Stimulated activated CD8-positive, alpha-beta memory T cell treated with anti-CD3 and anti-CD28 coated beads, Interleukin-12 subunit alpha, Interleukin-12 subunit beta, amount 100 ng/mL, for 1 hour (primary cell): ENCODE results near the gene CFAP53.
"Not testable (repeated sequence)": the region's sequence is repeated elsewhere in the genome, so short reads cannot be mapped to it uniquely, and the experiment has no call there.

Experiments used
- DNase-seq: peaks from one replicate; pipeline ENCODE4 v3.0.0-alpha.2; 2020; ENCODE audit warnings: low read depth

The CFAP53 gene

DNA sequence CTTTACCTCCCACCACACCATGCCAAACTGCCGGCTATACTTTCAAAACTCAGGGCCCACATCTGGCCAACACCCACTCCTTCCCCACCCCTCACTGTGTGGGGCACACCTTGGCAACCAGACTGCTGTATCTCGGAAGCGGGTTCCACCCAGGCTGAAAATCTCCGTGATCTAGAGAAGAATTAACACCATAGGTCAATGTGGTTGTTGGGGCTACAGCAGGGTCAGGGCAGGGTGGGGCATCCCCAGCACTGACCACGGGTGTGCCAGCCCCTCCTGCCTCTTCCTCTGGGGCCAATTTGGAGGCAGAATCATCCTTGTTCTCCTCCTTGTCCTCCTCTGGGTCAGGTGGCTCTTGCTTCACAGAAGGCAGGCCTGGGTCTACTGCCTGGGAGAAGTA lies 6.3 kb upstream of the CFAP53 start:
- no peak for DNase-seq

DNA sequence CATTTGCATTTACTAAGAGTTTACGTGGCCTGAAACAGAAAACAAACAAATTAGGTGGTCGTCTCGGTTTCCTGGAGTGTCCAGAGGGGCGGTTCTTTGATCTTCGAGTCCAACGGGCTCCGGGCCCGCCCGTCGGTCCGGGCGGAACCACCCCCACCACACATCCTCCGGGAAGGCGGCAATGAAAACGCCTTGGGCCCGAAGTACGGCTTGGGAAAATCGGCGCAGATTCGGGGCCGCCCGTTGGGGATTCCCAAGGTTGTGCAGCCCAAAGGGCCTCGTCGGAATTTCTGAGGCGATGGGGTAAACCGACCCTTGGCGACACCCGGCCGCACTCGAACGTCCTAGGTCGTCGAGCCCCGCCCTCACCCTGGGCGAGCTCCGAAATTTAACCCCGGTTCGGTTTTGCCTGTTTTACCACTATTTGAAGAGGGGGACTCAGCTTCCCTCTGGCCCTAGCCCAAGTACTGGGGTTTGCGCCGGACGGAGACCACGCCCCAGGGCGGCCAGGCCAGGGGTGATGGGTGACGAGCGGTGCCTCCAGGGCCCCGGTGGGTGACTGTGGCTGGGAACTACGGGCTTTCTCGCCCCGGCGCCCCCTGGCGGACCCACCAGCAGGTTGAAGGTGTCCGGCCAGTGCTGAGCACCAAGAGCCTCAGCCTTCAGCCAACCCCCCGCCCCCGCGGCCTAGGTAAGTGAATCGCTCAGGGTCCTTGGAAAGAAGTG lies 1.9 kb upstream of the CFAP53 start:
- DNase-seq = peak; percentile 65

DNA sequence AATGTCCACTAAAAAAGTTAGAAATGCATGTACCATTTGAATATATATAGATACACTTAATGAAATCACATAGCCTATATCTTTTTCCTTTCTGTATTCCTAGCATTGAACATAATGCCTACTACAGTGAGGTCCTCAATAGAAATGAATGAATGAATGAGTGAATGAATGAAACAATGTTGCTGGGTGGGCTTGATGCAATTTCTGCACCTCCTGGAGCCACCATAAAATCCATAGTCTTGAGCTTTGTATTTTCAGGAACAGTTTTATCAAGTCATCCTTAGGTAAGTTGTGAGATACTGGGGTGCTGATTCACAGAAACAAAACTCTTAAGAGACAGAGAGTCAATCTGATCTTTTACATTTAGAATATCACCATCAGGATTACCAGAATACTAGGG lies 3.3 kb downstream of the CFAP53 start:
- DNase-seq = no peak

DNA sequence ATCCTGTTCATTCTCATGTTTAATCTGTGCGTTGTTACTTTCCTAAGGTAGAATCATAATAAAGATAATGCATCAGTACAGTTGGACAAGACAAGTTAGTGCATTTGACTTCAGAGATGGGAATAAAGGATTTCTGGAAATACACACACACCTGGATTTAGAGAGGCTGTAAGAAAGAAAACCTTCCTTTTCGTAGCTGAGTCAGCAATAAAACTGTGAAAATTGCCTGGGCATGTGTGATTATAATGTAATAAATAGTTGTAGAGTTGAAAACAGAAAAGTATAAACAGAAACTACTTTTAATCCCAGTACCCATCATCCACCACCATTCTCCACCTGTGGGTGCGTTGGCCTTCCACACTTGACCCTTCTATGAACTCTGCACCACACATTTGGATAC lies 15.4 kb downstream of the CFAP53 start:
- no peak for DNase-seq

DNA sequence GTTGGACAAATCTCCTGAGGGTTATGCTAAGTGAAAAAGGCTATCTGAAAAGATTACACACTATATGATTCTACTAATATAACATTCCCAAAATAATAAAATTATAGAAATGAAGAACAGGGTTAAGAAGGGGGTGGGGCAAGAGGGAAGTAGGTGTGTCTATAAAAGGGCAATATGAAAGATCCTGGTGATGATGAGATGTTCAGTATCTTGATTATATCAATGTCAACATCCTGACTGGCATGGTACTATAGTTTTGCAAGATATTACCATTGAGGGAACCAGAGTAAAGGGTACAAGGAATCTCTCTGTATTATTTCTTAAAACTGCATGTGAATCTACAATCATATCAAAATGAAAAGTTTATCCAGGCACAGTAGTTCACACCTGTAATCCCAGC lies 16.7 kb downstream of the CFAP53 start:
- DNase-seq = no peak

DNA sequence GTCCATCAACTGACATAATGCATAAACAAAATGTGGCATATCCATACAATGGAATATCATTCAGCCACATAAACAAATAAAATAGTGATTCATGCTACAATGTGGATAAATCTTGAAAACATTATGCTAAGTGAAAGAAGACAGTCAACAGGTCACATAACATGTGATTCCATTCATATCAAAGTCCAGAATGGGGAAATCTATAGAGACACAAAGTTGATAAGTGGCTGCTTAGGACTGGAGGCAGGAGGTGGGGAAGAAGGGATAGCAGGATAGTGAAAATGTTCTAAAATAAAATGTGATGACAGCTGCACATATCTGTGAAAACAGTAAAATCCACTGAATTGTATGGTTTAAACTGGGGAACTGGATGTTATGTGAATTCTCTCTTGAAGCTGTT lies 18.7 kb downstream of the CFAP53 start:
- no peak for DNase-seq

DNA sequence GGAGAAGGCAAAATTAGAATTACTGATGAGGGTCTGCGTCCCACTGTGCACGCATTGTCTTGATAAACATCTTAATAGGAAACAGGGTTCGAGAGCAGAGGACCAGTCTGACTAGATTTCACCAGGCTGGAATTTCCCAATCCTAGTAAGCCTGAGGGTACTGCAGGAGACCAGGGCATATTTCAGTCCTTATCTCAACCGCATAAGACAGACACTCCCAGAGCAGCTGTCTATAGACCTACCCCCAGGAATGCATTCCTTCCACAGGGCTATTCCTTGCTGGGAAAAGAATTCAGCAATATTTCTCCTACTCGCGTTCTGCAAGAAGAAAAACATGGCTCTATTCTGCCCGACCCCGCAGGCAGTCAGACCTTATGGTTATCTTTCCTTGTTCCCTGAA lies 24.5 kb downstream of the CFAP53 start:
- DNase-seq = not testable (repeated sequence)

DNA sequence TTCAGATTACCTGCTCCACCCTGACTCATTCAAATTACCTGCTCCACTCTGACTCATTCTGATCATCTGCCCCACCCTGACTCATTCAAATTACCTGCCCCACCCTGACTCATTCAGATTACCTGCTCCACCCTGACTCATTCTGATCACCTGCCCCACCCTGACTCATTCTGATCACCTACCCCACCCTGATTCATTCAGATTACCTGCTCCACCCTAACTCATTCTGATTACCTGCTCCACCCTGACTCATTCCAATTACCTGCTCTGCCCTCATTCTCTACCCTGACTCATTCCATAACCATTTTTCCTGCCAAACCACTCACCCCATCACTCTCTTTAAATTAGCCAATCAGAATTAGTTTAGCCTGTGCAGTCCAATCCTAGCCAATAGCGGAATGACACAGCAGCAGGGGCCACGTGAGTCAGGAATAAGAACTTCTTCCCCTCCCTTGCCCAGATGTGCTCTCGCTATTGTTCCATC lies 26.2 kb downstream of the CFAP53 start:
- DNase-seq = no peak

DNA sequence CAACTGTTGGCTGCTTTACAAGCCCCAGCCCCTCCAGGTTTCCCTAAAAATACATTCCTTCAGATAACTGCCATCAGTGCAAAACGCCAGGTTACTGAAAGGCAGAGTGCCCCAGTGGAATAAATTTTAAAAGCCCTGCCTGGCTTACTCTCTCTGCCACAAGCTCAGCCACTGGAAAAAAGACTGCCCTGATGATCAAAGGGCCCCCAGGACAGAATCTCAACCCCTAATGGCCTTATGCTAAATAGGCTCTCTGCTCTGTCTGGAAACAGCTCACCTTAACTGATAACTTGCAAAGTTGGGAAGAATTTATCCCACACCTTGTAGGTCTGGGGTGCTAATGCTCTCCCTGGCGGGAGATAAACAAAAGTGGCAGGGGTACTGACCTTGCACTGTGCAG lies 33.9 kb downstream of the CFAP53 start:
- DNase-seq = no peak

DNA sequence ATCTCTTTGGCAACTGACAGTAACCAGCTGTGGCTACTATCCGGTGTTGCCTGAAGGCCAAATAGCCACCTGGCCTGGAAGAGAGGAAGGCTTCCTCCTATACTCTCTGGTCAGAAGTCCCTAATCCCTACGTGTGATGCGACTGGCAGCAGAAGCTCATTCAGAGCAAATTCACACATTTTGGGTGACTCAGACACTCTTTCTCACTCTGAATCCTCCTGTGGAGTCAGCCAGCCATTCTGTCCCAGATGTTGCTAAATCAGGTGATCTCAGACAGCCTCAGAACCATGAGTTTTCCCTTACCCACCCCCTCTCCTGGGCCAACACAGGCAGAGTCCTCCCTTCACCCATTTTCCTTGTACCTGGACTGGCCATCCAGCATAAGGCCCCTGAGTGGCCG lies 34.7 kb downstream of the CFAP53 start:
- no peak for DNase-seq

DNA sequence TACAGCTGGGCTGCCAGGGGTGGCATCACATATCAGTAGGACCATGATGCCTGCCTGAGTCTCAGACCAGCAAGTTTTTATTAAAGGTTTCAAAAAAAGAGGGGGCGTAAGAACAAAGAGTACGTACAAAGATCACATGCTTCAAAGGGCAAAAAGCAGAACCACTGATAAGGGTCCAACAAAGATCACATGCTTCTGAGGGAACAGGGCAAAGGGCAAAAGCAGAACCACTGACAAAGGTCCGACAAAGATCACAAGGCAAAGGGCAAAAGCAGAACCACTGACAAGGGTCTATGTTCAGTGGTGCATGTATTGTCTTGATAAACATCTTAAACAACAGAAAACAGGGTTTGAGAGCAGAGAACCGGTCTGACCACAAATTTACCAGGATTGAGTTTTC lies 46.0 kb downstream of the CFAP53 start:
- DNase-seq = not testable (repeated sequence)

DNA sequence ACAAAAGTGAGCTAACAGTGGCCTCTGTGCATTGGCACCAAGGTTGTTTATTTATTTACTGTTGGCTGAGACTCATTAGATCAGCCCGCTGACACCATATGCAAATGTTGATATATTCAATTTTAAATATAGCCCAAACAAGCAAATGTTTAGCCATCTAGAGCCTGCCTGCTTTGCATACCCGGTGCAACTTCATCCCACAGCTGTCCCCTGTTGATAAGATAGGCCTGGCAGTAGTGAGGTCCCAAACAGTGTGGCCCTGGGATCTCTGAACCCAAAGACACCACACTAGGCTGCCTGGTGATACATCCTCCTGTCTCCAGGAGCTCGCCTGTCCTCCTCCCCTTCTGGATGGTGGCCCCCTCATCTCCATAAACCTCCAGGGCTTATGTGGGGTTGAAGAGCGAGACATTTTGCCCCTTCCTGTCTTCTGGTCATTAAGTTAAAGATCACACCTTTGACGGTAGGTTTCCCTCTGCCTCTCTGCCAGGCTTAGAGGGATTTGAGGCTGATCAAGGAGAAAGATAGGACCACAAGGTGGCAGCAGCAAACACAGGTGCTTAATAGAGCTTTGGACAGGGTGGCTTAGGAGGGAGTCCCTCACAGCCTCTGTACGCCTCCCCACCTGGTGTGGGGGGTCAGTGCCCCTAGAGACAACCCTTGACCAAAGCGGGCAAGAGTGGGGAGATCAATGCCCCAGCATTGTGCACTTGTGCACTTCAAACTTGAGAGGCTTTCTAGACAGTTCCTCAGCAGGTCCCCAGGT lies 47.7 kb downstream of the CFAP53 start:
- DNase-seq = peak; percentile 15

DNA sequence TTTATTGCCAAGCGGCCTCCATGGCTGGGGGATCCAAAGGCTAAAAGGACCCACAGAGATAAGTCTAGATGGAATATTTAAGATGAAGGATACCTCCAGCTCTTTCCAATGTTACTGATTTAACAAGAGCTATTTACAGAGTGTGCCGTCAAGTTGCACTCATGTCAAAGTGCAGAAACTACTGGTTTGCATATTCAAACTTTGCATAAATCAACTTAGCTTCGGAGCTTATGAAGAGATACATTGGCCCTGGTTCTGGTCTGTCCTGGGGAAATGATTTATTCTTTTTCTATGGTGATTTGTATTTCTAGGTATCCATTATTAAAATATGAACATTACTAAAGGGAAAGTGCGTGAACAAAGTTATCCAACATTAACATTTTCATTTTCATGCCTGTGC lies 57.0 kb downstream of the CFAP53 start:
- DNase-seq = no peak

DNA sequence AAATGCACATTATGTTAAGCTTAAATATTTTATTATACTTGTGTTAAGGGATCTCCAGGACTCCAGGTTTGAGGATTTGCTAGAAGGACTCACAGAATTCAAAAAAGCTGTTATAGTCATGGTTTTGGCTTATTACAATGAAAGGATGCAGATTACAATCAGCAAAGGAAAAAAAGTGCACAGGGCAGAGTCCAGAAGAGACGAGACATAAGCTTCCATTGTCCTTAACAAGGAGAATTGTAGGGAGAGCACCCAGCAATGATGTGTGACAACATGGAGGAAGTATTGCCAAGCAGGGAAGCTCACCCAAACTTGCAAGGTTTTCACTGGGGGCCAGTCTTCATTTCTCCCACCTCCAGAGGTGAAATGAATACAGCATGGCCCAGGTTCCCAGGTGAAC lies 58.6 kb downstream of the CFAP53 start:
- DNase-seq = no peak

DNA sequence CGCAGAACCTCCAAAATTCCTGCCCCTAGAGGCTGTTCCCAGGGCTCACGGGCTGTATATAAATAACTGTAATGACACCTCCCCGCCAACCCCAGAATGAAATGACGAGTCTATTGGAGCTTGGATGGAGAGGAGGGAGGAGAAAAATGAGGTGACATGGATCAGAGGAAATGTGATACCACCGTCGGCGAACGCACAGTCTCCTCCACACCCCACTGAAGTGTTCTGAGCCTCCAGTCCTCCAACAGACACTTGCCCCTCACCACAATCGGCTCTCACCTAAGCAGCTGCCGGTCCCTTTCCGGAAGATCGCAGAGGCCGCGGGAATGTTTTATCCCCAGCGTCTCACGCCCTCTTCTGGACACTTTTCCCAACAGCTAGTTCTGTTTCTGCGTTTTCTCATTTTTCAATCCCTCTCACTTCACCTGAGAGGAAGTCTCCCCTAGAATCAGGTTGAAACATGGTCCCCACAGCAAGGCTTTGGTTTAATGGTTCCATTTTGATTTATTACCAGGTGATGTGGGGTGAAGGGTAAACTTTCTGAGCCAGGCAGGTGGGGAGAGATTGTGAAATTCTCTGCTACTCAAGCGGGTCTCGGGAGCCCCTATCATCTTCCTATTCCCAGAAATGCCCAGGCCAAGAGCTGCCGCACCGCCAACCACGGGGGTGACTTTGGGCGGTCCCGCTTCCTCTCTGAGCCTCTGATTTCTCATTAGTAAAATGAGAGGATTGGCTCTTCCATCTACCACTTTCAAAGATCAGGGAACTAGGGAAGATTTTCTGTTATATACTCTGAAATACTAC lies 62.3 kb downstream of the CFAP53 start:
- no peak for DNase-seq

DNA sequence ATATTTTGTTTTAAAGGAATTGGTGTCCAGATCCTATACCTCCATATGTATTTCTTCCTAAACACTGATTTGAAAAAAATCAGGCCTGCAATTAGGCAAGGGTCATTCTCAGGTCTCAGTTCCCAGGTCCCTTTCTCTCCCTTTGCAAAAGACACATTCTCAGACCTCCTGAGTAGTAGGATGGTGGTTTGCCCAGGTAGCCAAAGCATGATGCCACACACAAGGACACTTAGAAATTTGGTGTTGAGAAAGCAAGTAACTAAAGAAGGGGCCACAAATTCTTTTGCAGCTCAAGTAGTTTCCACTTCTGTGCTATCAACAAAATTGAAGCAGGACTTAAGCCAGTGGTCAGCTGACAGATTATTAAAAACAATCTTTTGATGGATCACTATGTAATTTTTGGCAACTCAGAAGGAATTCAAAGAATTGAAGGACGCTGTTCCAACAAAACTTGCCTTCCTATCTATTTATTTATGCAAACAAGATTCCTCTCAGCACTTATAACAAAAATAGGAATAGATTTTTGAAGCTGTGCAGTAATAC lies 64.7 kb downstream of the CFAP53 start:
- DNase-seq = no peak

DNA sequence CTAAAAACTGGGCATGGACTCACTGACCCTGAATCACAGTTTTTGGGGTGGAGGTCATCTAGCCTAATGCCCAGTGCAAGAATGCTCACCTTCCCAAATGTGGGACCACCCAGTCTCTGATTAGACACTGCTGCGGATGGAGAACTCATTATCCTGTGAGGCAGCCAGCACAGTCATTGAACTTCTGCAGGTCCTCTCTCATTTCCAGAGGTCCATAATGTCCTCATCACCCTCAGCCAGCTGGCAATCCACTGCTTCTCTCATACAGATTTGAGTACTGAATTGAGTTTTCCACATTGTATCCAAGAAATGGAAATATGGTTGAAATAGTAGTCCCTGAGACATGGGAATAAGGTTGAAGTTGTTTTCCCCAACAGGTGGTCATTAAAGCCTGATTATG lies 66.4 kb downstream of the CFAP53 start:
- no peak for DNase-seq

DNA sequence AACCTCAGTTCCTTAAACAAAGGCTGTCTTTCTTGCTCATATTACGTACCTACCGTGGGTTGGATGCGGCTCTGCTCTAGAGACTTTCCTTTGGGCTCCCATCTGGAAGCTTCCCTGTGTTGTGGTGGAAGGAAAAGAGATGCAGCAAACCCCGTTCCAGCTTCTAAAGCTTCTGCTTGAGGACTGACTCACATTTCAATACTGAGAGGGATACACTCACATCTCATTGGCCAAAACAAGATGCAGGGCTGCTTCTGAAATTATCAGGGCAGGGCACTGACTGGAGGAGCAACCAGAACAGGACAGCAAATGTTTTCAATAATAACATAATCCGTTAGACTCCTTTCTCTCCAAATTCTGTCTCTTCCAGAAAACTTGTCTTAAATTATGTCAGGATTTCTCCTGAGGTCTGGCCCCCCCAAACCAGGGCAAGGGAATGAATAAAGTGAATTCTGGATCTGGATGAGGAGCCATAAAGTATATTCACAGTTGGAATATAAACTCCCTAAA lies 66.9 kb downstream of the CFAP53 start:
- DNase-seq = no peak

DNA sequence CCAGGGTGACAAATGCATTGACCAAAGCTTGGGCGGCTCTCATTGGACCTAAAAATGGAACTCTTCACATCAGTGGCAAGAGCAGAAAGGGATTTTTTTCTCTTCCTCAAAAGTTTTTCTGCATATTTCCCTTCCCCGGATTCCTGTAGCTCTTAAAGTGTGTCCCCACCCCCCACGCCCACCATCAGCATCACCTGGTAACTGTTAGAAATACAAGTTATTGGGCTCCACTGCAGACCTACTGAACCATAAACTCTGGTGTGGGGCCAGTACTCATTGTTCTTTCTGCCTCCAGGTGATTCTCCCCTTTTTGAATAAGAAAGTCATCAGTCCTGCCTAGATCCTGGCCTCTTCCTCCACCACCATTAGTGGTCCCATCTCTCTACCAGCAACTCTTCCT lies 70.0 kb downstream of the CFAP53 start:
- DNase-seq = no peak

DNA sequence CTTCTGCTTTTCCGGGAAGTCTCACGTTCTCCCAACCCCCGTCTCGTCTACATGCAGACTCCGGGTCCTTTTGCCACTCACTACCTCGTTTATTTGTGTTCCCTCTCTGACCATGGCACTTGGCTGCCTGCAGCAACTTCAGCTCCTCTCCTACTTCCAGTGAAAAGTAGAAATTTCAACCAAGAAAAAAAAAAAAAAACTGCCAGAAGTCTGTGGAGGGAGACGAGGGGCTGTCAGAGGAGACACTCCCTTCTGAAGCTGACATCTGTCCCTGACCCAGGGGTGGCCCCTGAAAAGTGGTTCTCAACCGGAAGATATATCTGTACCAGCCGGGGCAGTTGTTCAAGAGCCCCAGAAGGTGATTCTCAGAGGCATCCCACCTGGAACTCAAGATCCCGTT lies 70.6 kb downstream of the CFAP53 start:
- DNase-seq = no peak

DNA sequence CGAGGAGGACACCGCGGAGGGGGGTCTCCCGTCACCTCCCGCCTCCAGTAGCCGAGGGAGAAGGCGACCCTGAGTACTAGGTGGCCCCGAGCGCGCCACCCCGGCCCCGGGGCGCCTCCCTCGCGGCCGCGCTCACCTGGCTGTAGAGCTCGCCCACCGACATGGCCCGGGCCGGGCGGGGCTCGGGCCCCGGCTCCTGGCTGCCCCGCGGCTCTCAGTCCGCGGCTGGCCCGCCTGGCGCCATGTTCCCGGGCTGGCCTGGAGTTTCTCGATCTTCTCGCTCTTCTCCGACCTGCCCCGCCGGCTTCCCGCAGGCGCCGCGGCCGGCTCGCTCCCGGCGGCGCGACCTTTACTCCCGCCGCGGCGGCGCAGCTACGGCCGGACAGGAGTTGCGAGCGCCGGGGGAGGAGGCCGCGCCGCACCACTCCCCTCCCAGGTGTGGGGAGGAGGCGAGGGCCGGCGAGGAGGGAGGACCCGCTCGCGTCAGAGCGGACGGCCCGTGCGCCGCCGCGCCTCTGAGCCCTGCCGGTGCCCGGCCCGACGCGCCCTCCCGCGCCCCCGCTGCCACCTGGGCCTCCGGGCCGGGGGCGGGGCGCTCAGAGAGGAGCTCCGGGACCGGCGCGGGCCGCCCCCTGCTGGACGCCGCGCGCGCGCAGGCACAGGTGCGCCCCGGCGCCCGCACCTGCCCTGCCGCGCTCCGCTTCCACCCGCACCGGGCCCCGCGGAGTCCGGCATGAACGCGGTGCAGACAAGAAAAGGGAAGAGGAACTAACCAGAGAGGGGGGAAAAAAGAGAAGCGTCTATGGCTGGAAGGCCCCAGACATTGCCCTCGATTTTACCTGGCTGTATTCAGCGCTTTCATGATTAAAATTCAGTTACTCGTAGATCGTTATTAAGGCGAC lies 71.4 kb downstream of the CFAP53 start, which contains the start of gene MYO5B:
Gene MYO5B, minus strand, starts transcription at position 517 of the 902 bp plus-strand sequence. Its CDS starts 354 bp downstream, at position 163.
- DNase-seq = peak; percentile 8
